Measurements from ENCODE around the gene SAP130.

Gene SAP130

GRCh38 chr2:127897531-127898211 is 130.2 kb downstream of the SAP130 start:
- H3K4me1 ChIP-seq (ENCODE audit: control insufficient read depth in 1 of 2, insufficient read depth in 1 of 2, low read depth in 1 of 2, low read length in 1 of 2), result peaks cover 32 to 44% of the 10 kb centered on the region in 2 experiments
- H3K36me3 ChIP-seq, result no peaks in the 10 kb centered on the region
- H3K27me3 ChIP-seq, result no peaks in the 10 kb centered on the region
- H3K9me3 ChIP-seq, result no peaks in the 10 kb centered on the region
- no peak for TF ChIP-seq CTCF (IDR thresholded peaks at IDR 0.05)
- H3K27ac ChIP-seq, result peak overlapping the region; percentile 54
- no peak overlapping the region for H3K4me3 ChIP-seq (ENCODE audit: low read depth in 1 of 2, low read length in 1 of 2)

DNA sequence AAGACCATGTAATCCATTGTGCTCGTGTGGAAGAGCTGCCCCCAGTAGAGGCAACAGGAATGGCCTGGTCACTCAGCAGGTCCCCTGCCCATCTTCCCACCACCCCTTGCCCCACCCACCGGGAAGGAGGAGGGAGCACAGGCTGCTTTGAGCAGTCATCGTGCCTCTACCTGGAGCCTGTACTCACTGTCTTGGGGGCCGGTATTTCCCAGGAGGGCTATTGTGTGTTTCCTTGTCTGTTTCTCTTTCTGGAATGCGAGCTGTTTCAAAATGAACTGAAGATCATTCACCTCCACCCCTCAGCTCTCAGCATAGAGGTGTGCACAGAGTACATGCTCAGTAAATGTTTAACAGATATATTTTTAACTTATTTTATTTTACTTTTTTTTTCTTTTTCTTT is 134.4 kb downstream of the SAP130 start:
- peaks cover 21 to 24% of the 10 kb centered on the region in 2 experiments for H3K4me1 ChIP-seq (ENCODE audit: control insufficient read depth in 1 of 2, insufficient read depth in 1 of 2, low read depth in 1 of 2, low read length in 1 of 2)
- H3K4me3 ChIP-seq (ENCODE audit: low read depth in 1 of 2, low read length in 1 of 2), result no peak overlapping the region
- H3K9me3 ChIP-seq, result no peaks in the 10 kb centered on the region
- TF ChIP-seq CTCF (IDR thresholded peaks at IDR 0.05), result no peak
- no peak overlapping the region for H3K27ac ChIP-seq
- H3K27me3 ChIP-seq, result no peaks in the 10 kb centered on the region
- no peaks in the 10 kb centered on the region for H3K36me3 ChIP-seq

DNA sequence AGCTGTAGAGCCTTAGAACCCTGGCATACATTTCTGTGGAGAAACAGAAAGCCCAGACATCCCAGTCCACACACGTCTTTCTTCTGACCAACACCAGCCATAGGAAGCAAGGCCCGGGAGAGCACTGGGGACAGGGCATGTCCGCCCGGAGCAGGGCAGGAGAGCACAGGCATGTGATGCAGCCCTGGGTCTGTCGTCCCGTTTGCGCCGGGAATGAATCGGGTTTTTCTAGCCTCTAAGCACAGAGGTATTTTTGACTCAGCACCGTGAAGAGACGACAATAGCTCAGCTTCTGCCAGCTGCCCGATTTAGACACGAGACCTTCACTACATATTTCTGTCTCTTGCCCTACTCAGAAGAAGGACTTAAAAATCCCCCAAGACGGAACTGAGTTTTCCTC is 134.8 kb downstream of the SAP130 start:
- no peak for TF ChIP-seq CTCF (IDR thresholded peaks at IDR 0.05)
- H3K9me3 ChIP-seq, result no peaks in the 10 kb centered on the region
- H3K27me3 ChIP-seq, result no peaks in the 10 kb centered on the region
- no peak overlapping the region for H3K4me3 ChIP-seq (ENCODE audit: low read depth in 1 of 2, low read length in 1 of 2)
- H3K36me3 ChIP-seq, result no peaks in the 10 kb centered on the region
- no peak overlapping the region for H3K27ac ChIP-seq
- H3K4me1 ChIP-seq (ENCODE audit: control insufficient read depth in 1 of 2, insufficient read depth in 1 of 2, low read depth in 1 of 2, low read length in 1 of 2), result peaks cover 17 to 20% of the 10 kb centered on the region in 2 experiments

GRCh38 chr2:127891811-127892210 is 136.0 kb downstream of the SAP130 start:
- Histone ChIP-seq H3K27me3 (no peaks in the 10 kb centered on the region), H3K4me1 (ENCODE audit: control insufficient read depth in 1 of 2, insufficient read depth in 1 of 2, low read depth in 1 of 2, low read length in 1 of 2) (peaks cover 13 to 16% of the 10 kb centered on the region in 2 experiments), H3K27ac (no peak overlapping the region), H3K4me3 (ENCODE audit: low read depth in 1 of 2, low read length in 1 of 2) (no peak overlapping the region), H3K9me3 (no peaks in the 10 kb centered on the region), H3K36me3 (no peaks in the 10 kb centered on the region)
- TF ChIP-seq CTCF (IDR thresholded peaks at IDR 0.05), result no peak

All from neutrophil (primary cell).